GM12874 (cell line): ENCODE measurements around the gene FOCAD.

ENCODE experiments used
- TF ChIP-seq, protein P1 (sequence below): IDR thresholded peaks from 2 replicates; pipeline ENCODE4 v1.5.1; 2011; ENCODE audit warnings: low read depth, mild to moderate bottlenecking, control low read depth, low read length, moderate library complexity; ENCODE audit not compliant: insufficient read depth

The FOCAD gene

DNA sequence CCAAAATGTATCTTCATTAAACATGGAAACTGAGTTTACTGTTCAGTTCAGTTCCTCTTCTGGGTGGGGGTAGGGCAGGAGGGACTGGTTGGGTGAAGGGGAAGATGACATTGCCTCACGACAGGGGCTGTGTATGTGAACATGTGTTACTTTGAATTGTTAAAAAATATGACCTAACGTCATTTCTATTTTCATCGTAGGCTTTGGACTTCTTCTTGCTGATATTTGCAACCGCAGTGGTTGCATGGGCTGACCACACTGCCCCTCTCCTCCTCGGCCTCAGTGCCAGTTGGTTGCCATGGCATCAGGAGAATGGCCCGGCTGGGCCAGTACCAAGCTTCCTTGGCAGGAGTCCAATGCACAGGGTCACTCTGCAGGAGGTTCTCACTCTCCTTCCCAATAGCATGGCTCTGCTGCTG, 305.9 kb downstream of the FOCAD start:
- TF ChIP-seq, protein P1, sequence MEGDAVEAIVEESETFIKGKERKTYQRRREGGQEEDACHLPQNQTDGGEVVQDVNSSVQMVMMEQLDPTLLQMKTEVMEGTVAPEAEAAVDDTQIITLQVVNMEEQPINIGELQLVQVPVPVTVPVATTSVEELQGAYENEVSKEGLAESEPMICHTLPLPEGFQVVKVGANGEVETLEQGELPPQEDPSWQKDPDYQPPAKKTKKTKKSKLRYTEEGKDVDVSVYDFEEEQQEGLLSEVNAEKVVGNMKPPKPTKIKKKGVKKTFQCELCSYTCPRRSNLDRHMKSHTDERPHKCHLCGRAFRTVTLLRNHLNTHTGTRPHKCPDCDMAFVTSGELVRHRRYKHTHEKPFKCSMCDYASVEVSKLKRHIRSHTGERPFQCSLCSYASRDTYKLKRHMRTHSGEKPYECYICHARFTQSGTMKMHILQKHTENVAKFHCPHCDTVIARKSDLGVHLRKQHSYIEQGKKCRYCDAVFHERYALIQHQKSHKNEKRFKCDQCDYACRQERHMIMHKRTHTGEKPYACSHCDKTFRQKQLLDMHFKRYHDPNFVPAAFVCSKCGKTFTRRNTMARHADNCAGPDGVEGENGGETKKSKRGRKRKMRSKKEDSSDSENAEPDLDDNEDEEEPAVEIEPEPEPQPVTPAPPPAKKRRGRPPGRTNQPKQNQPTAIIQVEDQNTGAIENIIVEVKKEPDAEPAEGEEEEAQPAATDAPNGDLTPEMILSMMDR: no peak

DNA sequence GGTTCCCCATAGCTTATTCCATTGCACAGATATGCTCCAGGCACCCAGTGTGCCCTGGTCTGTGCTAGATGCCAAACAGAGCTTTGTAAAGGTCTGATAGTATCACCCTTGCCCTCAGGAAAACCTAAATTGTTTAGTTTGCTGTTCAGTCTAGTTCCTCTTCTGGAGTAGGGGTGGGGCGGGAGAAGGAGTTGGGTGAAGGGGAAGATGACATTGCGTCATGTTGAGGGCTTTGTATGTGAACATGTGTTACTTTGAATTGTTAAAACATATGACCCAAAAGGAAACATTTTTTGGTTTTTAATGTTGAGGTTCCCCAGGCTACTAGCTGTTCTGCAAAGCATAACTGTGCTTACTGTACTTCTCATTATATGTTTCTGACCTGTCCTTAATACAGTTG, 306.8 kb downstream of the FOCAD start:
- TF ChIP-seq, protein P1: no peak

DNA sequence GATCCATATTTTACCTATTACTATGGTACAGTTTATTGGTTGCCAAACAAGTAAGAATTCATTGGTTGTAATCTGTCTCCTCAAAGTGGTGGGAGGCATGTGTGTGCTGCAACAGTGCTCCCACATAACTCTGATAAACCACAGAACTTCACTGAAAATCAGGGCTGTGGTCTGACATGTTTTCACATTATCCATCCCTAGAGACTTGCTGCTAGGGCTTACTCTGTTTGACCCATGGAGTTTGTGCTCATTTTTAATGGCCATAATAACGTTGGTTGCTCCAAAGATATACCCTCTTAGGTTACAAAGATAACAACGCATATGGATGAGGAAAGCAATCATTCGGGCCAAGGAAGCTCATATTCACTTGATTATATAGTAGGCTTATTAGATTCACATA, 310.4 kb downstream of the FOCAD start:
- TF ChIP-seq, protein P1: no peak

DNA sequence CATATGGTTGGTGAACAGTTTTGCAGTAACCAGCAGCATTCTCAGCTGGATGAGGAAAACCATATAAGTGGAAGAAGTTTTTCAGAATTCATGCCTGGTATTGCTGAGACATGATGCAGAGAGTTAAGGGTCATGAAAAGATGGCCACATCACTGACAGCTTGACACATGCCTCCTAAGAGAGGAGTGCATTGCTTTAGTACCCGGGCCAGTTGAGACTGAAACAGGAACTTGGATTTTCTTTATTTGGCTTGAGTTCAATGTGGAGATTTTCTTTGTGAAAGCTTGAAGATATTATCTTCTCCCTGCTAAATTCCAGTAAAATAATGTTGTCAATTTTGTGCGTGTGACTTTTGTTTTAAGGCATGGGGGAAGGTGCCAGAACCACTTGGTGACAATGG, 311.6 kb downstream of the FOCAD start:
- TF ChIP-seq, protein P1: no peak

DNA sequence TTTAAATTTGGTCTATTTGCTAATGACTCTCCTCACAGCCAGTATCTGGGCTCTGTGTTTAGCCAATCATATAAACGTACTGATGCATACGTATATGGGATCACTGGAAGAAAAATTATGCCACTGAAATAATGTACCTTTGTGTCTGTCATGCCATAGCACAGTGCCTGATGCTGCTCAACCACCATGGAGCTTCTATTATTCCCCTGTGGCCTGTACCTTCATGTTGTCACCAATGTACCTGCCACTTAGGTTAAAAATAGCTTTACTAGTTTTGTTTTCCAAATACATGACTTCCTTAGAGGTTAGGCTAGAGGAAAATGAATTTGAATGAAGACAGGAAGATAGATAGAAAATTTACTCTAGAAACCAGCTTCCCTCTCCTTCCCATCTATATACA, 312.8 kb downstream of the FOCAD start:
- TF ChIP-seq, protein P1: no peak

DNA sequence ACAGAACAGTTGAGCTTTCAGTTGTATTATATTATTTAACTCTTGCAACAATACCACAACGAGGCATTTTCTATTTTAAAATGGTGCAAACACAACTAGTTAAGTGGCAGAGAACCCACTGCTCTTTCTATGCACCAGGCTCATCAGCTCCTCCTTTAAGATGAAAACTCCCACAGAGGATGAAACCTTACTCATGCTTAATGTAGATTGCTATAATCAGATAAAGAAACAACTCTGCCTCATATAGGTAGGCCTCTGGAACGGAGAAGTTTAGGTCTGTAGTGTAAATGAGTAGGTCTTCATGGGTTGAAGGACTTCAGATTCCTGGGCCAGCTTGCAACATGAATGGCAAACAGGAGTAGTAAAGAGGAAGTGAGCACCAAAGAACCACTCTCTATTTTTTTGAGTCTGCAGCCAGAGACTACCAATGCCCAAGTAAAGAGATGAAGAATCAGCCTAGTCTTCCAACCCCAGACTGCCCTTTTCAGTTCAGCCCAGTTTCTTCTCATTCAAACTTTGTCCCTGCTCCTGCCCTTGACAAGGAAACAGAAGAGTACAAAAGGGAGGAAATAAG, 313.5 kb downstream of the FOCAD start:
- TF ChIP-seq, protein P1: no peak

DNA sequence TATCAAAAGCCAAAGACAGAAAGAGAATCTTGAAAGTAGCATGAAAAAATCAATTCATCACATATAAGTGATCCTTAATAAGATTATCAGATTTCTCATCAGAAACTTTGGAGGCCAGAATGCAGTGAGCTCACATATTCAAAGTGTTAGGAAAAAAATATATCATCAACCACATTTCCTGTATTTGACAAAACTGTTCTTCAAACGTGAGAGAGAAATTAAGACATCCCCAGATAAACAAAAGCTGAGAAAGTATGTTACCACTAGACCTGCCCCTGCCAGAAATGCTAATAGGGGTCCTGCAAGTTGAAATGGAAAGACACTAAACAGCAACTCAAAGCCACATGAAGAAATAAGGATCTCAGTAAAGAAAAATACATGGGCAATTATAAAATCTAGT, 317.5 kb downstream of the FOCAD start:
- TF ChIP-seq, protein P1: no peak
